HepG2 (cell line): Measurements from ENCODE around the gene RUFY2. TPM values are rescaled to one million over a fixed set of nuclear protein-coding genes. Genes with fewer than 3 reads are reported as not detected.
A peak's percentile ranks its signal among the peaks of the same experiment; 100 is the strongest.

Experiments used
- ATAC-seq: fragments of 200-7000 bp; cut with Tn5 transposase; 3 replicates; pipeline ENCODE4 v1.9.1; 2020; ENCODE audit warnings: mild to moderate bottlenecking, moderate library complexity
- BruUV-seq: library from RNA; stranded (reverse); fragments of 400-500 nt; replicated peaks from 2 replicates; lab custom pipeline; 2021; lab: Mats Ljungman, UMichigan
- CTCF ChIA-PET: fragments of 300-600 bp; formaldehyde crosslinking; extraction: SDS; loops from one replicate; lab custom pipeline; 2021; ENCODE audit warnings: low total read pairs, inconsistent platforms, low intra/inter-chr PET ratio; lab: Yijun Ruan, JAX
- POLR2A ChIA-PET: fragments of 350-600 bp; sonication (Branson Sonifier 250); formaldehyde crosslinking; loops from one replicate; lab custom pipeline; 2020; ENCODE audit warnings: antibody characterized with exemption, inconsistent platforms; lab: Yijun Ruan, JAX
- DNase-seq: peaks from one replicate; pipeline ENCODE4 v3.0.0-alpha.2; 2015; ENCODE audit warnings: low spot score
- FAIRE-seq: peaks from 3 replicates; lab custom pipeline; 2011; peaks lifted over from hg19 to GRCh38; lab: Jason Lieb, UNC
- H2AFZ ChIP-seq: one replicate; pipeline ENCODE4 v1.6.1; 2011; ENCODE audit warnings: low read length, inconsistent platforms
- H3K27ac ChIP-seq: fragments of 300-600 bp; 3 replicates; pipeline ENCODE4 v1.8.0; 2011; ENCODE audit warnings: mixed run types, mild to moderate bottlenecking, mixed read lengths, low read length, inconsistent platforms; ENCODE audit not compliant: insufficient read depth; ENCODE audit errors: extremely low read length
- H3K27me3 ChIP-seq, 2 experiments: fragments of 200-600 bp in 1 of 2; 2 replicates in 1 of 2; 3 replicates in 1 of 2; pipeline versions ENCODE4 v1.6.0 to v1.8.0; 2011; ENCODE audit warnings: low read length in 2 of 2, mild to moderate bottlenecking in 2 of 2, moderate library complexity in 2 of 2, inconsistent platforms in 1 of 2; ENCODE audit not compliant: insufficient read depth in 2 of 2, control insufficient read depth in 1 of 2
- H3K36me3 ChIP-seq, 2 experiments: fragments of 200-600 bp in 1 of 2; replicated peaks in 1 of 2; 2 replicates in 1 of 2; 3 replicates in 1 of 2; pipeline versions ENCODE4 v1.5.1 to v1.8.0; 2011; ENCODE audit warnings: low read length in 2 of 2, inconsistent platforms in 1 of 2; ENCODE audit not compliant: insufficient read depth in 2 of 2, control insufficient read depth in 1 of 2
- H3K4me1 ChIP-seq: 2 replicates; pipeline ENCODE4 v1.5.1; 2012; ENCODE audit warnings: low read length, inconsistent platforms; ENCODE audit not compliant: insufficient read depth
- H3K4me2 ChIP-seq: 2 replicates; pipeline ENCODE4 v1.6.0; 2011; ENCODE audit warnings: low read depth, low read length, inconsistent platforms
- H3K4me3 ChIP-seq, 3 experiments: fragments of 200-600 bp in 1 of 3; sonication (generic), shearing (Covaris generic) in 1 of 3; replicated peaks in 1 of 3; 2 replicates each; pipeline ENCODE4 v1.5.1; 2011 to 2016; ENCODE audit warnings: low read length in 3 of 3, inconsistent platforms in 2 of 3, low read depth in 2 of 3, mild to moderate bottlenecking in 2 of 3, control low read depth in 1 of 3, mixed read lengths in 1 of 3; ENCODE audit not compliant: insufficient read depth in 1 of 3
- H3K79me2 ChIP-seq: one replicate; pipeline ENCODE4 v1.6.1; 2011; ENCODE audit warnings: low read length, inconsistent platforms; ENCODE audit not compliant: insufficient read depth
- H3K9ac ChIP-seq: 2 replicates; pipeline ENCODE4 v1.6.0; 2011; ENCODE audit warnings: mild to moderate bottlenecking, low read depth, low read length, inconsistent platforms; ENCODE audit not compliant: insufficient read depth
- H3K9me3 ChIP-seq: 2 replicates; pipeline ENCODE4 v1.5.1; 2012; ENCODE audit warnings: mild to moderate bottlenecking, low read length
- H4K20me1 ChIP-seq: 2 replicates; pipeline ENCODE4 v1.6.0; 2011; ENCODE audit warnings: inconsistent platforms, mild to moderate bottlenecking, low read length, moderate library complexity; ENCODE audit not compliant: insufficient read depth
- ATF7 ChIP-seq, 2 experiments: fragments of 450-650 bp in 1 of 2; sonication (generic) in 1 of 2; formaldehyde crosslinking in 1 of 2; IDR thresholded peaks; 2 replicates each; pipeline versions ENCODE4 v1.4.0 to v1.6.1; 2016 to 2020; ENCODE audit warnings: antibody characterized with exemption in 1 of 2, mild to moderate bottlenecking in 1 of 2, missing genetic modification reagents in 1 of 2
- CEBPB ChIP-seq: IDR thresholded peaks from 2 replicates; pipeline ENCODE4 v1.6.1; 2011; ENCODE audit warnings: low read depth, low read length, improper control_type of control experiment, borderline replicate concordance
- CREM ChIP-seq, 2 experiments: sonication (generic) in 1 of 2; formaldehyde crosslinking in 1 of 2; IDR thresholded peaks; 2 replicates each; pipeline versions ENCODE4 v1.4.0 to v1.6.1; 2016 to 2020; ENCODE audit warnings: antibody characterized with exemption in 1 of 2, mild to moderate bottlenecking in 1 of 2, missing genetic modification reagents in 1 of 2
- HOXA7 ChIP-seq: sonication (generic); formaldehyde crosslinking; IDR thresholded peaks from 2 replicates; pipeline ENCODE4 v1.8.1; 2022; ENCODE audit warnings: mild to moderate bottlenecking, missing genetic modification reagents, moderate library complexity
- MIER2 ChIP-seq: IDR thresholded peaks from 2 replicates; pipeline ENCODE4 v1.6.1; 2016; ENCODE audit warnings: missing biosample characterization, missing genetic modification reagents
- NFKBIZ ChIP-seq: IDR thresholded peaks from 2 replicates; pipeline ENCODE4 v1.6.1; 2018; ENCODE audit warnings: missing genetic modification reagents, missing compliant biosample characterization
- SAP130 ChIP-seq: IDR thresholded peaks from 2 replicates; pipeline ENCODE4 v1.6.1; 2016; ENCODE audit warnings: low read depth
- TRIM24 ChIP-seq: sonication (generic); formaldehyde crosslinking; IDR thresholded peaks from 2 replicates; pipeline ENCODE4 v1.8.0; 2022; ENCODE audit warnings: mild to moderate bottlenecking, missing genetic modification reagents
- TSC22D2 ChIP-seq: sonication (generic); formaldehyde crosslinking; IDR thresholded peaks from 2 replicates; pipeline ENCODE4 v1.5.1; 2020; ENCODE audit warnings: missing genetic modification reagents, mild to moderate bottlenecking, borderline replicate concordance
- U2AF2 ChIP-seq: fragments of 200-400 bp; formaldehyde crosslinking; IDR thresholded peaks from 2 replicates; pipeline ENCODE4 v1.6.1; 2017; ENCODE audit warnings: low read depth, mild to moderate bottlenecking, low read length
- ZNF331 ChIP-seq: sonication (generic); formaldehyde crosslinking; IDR thresholded peaks from 2 replicates; pipeline ENCODE4 v1.4.0; 2020; ENCODE audit warnings: missing genetic modification reagents
- ZNF337 ChIP-seq: sonication (generic); formaldehyde crosslinking; IDR thresholded peaks from 2 replicates; pipeline ENCODE4 v1.5.1; 2020; ENCODE audit warnings: missing genetic modification reagents, low read depth, mild to moderate bottlenecking, borderline replicate concordance
- ZNF552 ChIP-seq: sonication (generic); formaldehyde crosslinking; IDR thresholded peaks from 2 replicates; pipeline ENCODE4 v1.9.0; 2022; ENCODE audit warnings: missing genetic modification reagents, mild to moderate bottlenecking, borderline replicate concordance
- WGBS: methylation state at CpG from one replicate; pipeline ENCODE4 v1.1.6; 2017; ENCODE audit warnings: low lambda C conversion rate; 5-methylcytosine and 5-hydroxymethylcytosine counted together
- in situ Hi-C: cut with HindIII; loops from 2 replicates; pipeline ENCODE4 v1.10.0; 2017; ENCODE audit warnings: low pct_unique_long_range_greater_than_20kb; ENCODE audit not compliant: extremely low pct_ligation_motif_present
- intact Hi-C: fragments of 100-400 bp; cut with micrococcal nuclease; formaldehyde crosslinking; loops from one replicate; pipeline ENCODE4 v1.10.0; 2022; ENCODE audit not compliant: unreplicated experiment
- polyA plus RNA-seq, 8 experiments: library from polyadenylated mRNA; depleted of rRNA in 3 of 8; stranded (reverse) in 7 of 8; unstranded in 1 of 8; fragments of >200 nt; fragmentation: Illumina TruSeq in 4 of 8; extraction: Trizol in 4 of 8; gene quantifications; 2 replicates each; pipeline versions ENCODE4 v1.2.1 to v1.2.3, GENCODE V29; 2011 to 2016; ENCODE audit warnings: low read depth in 4 of 8, missing spikeins in 1 of 8, mixed read lengths in 1 of 8; ENCODE audit not compliant: insufficient read depth in 1 of 8
- total RNA-seq, 5 experiments: library from RNA; depleted of rRNA; stranded (reverse); fragments of >200 nt; fragmentation: Illumina TruSeq; extraction: Trizol; gene quantifications; 2 replicates each; pipeline ENCODE4 v1.2.3, GENCODE V29; 2016; ENCODE audit warnings: low read depth in 1 of 5
- TF ChIP-seq, protein P1 (sequence below): sonication (generic); formaldehyde crosslinking; conservative IDR thresholded peaks from 2 replicates; pipeline ENCODE4 v1.8.0; 2022; ENCODE audit warnings: low read depth, missing genetic modification reagents
- TF ChIP-seq, protein P2 (sequence below): sonication (generic); formaldehyde crosslinking; IDR thresholded peaks from 2 replicates; pipeline ENCODE4 v1.8.0; 2022; ENCODE audit warnings: mild to moderate bottlenecking, missing genetic modification reagents, moderate library complexity

RUFY2 gene
- total and polyA plus RNA-seq, 2 of the 13 experiments (the other 11 are each of a cell fraction or from before 2014, with no cell fraction given): 10.1 to 16.1 TPM

GRCh38 chr10:68385740-68386139, 21.3 kb downstream of the RUFY2 start:
- no TSS peak for BruUV-seq
- Histone ChIP-seq H3K27ac (no peak overlapping the region), H3K36me3 (peaks cover 5 to 50% of the 10 kb centered on the region in 2 experiments; a peak in 4 of 5 replicates), H3K27me3 (no peaks in the 10 kb centered on the region; a peak in 1 of 5 replicates), H3K4me3 (no peak overlapping the region), H4K20me1 (no peaks in the 10 kb centered on the region), H3K79me2 (no peaks in the 10 kb centered on the region), H3K9me3 (no peaks in the 10 kb centered on the region), H3K4me1 (no peaks in the 10 kb centered on the region), H3K9ac (no peak overlapping the region), H3K4me2 (no peak overlapping the region), H2AFZ (no peak overlapping the region)
- WGBS: 91% methylated on average over 2 of the region's 2 CpGs
- ATAC-seq (no peak), FAIRE-seq (no peak), DNase-seq (no peak)
- in situ Hi-C loops (no loop called here), intact Hi-C loops (no loop called here)
- POLR2A ChIA-PET: no interaction called here
- TF ChIP-seq ZNF337: no peak
- TF ChIP-seq ATF7 (IDR thresholded peaks at IDR 0.05): peak; percentile 6; the same call in 1 of the 2 replicates
- TF ChIP-seq ATF7 (CRISPR knock-in tag; IDR thresholded peaks at IDR 0.05): no peak
- no peak for TF ChIP-seq TRIM24
- TF ChIP-seq, protein P1, sequence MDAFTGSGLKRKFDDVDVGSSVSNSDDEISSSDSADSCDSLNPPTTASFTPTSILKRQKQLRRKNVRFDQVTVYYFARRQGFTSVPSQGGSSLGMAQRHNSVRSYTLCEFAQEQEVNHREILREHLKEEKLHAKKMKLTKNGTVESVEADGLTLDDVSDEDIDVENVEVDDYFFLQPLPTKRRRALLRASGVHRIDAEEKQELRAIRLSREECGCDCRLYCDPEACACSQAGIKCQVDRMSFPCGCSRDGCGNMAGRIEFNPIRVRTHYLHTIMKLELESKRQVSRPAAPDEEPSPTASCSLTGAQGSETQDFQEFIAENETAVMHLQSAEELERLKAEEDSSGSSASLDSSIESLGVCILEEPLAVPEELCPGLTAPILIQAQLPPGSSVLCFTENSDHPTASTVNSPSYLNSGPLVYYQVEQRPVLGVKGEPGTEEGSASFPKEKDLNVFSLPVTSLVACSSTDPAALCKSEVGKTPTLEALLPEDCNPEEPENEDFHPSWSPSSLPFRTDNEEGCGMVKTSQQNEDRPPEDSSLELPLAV (CRISPR knock-in tag): no peak
- peak; percentile 73 for TF ChIP-seq CEBPB
- CTCF ChIA-PET: no interaction called here

GRCh38 chr10:68371604-68372003, 35.5 kb downstream of the RUFY2 start:
- DNase-seq (no peak), FAIRE-seq (no peak), ATAC-seq (no peak)
- Histone ChIP-seq H2AFZ (no peak overlapping the region), H3K79me2 (no peaks in the 10 kb centered on the region), H3K36me3 (peaks cover 7 to 31% of the 10 kb centered on the region in 2 experiments; a peak in 4 of 5 replicates), H3K27me3 (no peaks in the 10 kb centered on the region), H3K27ac (no peak overlapping the region), H3K4me1 (no peaks in the 10 kb centered on the region), H3K4me3 (no peak overlapping the region), H4K20me1 (no peaks in the 10 kb centered on the region; the same call in 1 of the 2 replicates), H3K9me3 (no peaks in the 10 kb centered on the region), H3K4me2 (no peak overlapping the region), H3K9ac (no peak overlapping the region)
- POLR2A ChIA-PET: interaction anchor here (0.8 kb wide), 1 partner anchor 529 kb away, joined by 3 read pairs; no protein-coding TSS in a partner anchor
- intact Hi-C loops (no loop called here), in situ Hi-C loops (no loop called here)
- no peak for TF ChIP-seq U2AF2
- TF ChIP-seq ZNF552 (CRISPR knock-in tag): no peak
- no peak for TF ChIP-seq SAP130 (CRISPR knock-in tag)
- no peak for TF ChIP-seq MIER2
- no peak for TF ChIP-seq HOXA7 (CRISPR knock-in tag)
- TF ChIP-seq ZNF331: no peak
- TF ChIP-seq, protein P2, sequence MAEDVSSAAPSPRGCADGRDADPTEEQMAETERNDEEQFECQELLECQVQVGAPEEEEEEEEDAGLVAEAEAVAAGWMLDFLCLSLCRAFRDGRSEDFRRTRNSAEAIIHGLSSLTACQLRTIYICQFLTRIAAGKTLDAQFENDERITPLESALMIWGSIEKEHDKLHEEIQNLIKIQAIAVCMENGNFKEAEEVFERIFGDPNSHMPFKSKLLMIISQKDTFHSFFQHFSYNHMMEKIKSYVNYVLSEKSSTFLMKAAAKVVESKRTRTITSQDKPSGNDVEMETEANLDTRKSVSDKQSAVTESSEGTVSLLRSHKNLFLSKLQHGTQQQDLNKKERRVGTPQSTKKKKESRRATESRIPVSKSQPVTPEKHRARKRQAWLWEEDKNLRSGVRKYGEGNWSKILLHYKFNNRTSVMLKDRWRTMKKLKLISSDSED (CRISPR knock-in tag): no peak
- no peak for TF ChIP-seq TSC22D2
- TF ChIP-seq NFKBIZ (CRISPR knock-in tag): no peak
- TF ChIP-seq CREM (IDR thresholded peaks at IDR 0.05): no peak
- TF ChIP-seq CREM (CRISPR knock-in tag; IDR thresholded peaks at IDR 0.05): no peak
- 95% methylated on average over 1 of the region's 1 CpG for WGBS
- CTCF ChIA-PET: no interaction called here
- BruUV-seq: no TSS peak
